Effector CD4-positive, alpha-beta T cell (primary cell): ENCODE measurements around the gene OR9A4.

Experiments
- DNase-seq: peaks from one replicate; pipeline ENCODE4 v3.0.0-alpha.2; 2020

Gene OR9A4

DNA sequence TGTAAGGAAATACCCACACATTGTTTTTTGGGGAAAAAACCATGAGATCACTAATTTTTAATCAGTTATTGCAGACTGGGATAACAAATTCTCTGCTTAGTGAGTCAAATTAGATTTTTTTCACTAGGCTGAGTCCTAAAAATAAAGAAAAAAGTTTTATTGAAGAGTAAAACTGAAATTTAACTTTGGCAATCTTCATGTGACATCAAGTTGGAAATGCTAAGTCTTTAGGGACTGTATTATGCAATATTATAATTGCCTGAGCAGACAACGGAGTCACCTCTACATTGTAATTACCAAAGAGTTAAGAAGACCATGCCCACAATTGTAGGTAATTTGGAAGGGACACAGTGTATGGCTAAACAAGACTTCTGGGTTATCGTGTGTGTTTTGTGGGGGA is 32.8 kb downstream of the OR9A4 start:
- DNase-seq, result no peak

- no peak for DNase-seq
These were observed 33.3 kb downstream of the OR9A4 start for GRCh38 chr7:141949451-141949850.

GRCh38 chr7:141949911-141950310 is 33.7 kb downstream of the OR9A4 start:
- DNase-seq, result no peak

DNA sequence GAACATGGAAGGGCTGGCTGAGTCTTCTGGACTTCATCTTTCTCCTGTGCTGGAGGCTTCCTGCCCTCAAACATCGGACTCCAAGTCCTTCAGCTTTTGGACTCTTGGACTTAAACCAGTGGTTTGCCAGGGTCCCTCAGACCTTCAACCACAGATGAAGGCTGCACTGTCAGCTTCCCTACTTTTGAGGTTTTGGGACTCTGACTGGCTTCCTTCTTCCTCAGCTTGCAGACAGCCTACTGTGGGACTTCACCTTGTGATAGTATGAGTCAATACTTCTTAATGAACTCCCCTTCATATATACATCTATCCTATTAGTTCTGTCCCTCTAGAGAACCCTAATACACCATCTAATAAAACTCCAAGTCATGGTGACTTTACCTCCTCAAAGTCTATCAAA is 34.6 kb downstream of the OR9A4 start:
- DNase-seq, result no peak

DNA sequence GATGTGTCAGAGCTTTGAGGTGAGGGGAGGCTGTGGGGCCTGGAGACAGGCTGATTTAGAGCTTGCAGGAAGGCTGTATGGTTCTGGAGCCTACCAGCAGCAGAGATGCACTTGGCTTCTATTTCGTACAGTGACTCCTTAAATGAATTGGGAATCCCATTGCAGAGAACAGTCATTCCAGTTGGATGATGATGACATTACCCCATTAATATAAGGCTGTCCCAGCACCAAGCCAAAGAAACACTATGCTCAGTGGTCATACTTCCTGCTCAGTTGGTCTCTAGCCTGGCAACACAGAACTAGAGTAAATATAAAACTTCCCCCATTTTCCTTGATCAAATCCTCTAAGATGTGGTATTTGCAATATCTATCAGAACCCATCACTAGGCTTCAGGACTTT is 36.3 kb downstream of the OR9A4 start:
- no peak for DNase-seq

- DNase-seq, result no peak
These were observed 38.1 kb downstream of the OR9A4 start for GRCh38 chr7:141954334-141954733.

DNA sequence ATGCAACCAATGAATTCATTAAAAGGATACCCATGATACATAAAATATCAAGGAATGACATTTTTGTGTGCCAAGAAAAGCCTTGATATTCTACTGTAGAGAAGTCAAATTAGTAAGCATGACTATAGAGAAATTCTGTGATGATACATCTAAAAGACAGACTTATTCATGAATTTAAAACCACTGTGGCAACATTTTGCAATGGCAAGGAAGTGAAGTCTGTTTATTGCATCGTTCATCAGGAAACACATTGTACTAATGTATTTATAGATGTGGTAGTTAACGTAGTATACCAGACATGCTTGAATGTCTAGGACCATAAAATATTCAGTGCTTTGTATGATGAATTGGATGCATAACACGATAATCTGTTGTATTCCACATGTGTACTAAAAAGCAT is 39.9 kb downstream of the OR9A4 start:
- no peak for DNase-seq

DNA sequence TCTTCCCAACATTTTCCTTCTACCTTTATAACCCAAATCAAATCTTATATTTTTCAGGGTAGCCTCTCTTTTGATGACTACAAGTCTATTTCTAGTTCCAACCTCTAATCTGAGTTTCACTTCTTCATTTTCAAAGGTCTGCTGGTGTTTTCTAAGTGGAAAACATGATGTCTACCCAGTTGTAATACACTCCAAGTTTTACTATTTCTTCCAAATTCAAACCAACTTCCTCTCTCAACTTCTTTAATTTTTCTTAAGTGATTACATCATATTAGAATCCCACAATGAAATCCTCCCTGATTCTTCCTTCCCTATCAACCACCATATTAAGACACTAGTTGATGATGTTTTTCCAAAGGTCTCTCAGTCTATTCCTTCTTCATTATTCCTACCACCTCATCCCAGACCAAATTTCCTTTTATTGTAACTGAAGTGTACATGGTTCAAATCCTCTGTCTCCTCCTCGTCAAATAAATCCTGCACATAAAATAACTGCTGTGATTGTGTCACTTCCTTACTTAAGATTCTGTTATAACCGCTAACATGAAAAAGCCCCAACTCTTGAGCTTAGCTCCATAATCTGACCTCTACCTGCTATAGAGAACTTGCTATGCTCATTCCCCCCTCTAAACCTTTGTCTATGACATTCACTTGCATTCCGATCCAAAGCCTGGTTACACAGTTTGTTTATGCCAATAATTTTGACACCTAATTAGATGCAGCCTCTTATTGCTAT is 44.7 kb downstream of the OR9A4 start:
- no peak for DNase-seq
